ENCODE measurements around the gene UIMC1.

UIMC1 gene

DNA sequence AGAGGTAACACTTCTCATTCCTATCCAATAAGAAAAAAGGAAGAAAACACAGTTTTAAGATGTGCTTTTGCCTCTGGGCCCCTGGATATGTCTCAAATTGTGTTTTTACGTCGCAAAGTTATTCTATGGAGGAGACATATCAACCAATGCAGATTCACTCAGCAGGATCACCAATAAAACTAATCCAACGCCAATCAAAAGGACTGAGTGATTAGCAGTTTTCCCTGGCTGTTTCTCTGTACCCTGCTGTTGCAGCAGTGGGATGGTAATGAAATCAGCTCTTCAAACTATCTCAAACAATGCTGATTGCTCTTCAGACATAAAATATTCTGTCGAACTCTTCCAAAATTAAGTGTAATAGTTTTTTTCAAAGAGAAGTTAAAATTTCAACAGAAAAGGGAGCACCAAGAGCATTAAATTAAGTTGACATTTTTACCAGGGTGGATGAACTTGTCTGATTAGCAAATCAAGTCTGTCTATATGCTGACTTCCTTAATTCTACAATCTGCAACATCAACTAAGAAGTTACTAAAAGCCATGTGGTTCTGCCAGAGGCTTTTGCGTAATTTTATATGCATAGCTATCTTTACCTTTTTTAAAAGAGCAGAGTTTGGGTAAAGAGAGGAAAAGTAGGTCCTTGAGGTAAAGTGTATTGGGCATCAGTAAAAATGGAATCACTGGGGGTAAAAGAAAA, 97.8 kb downstream of the UIMC1 start:
- H3K4me3 ChIP-seq: no peak overlapping the region
- no peak overlapping the region for H3K27ac ChIP-seq

DNA sequence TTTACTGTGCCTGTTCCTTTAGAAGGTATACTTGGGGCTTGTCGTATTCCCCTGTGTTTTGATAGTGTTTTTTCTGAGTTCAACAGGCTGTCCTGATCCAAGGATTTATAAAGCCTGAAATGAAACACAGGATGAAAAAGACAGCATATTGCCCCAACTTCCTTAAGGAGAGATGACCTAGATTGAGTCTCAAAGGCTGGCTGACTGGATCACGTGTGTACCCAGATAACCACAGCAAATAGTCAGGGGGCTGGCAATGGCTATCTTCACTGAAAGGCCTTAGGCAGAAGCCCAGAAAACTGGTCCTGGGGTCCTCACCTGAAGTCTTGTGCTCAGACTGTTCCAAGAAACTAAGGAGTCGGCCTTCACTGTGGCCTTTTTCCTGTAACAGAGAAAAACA, 99.8 kb downstream of the UIMC1 start:
- H3K4me3 ChIP-seq: no peak overlapping the region
- no peak overlapping the region for H3K27ac ChIP-seq

DNA sequence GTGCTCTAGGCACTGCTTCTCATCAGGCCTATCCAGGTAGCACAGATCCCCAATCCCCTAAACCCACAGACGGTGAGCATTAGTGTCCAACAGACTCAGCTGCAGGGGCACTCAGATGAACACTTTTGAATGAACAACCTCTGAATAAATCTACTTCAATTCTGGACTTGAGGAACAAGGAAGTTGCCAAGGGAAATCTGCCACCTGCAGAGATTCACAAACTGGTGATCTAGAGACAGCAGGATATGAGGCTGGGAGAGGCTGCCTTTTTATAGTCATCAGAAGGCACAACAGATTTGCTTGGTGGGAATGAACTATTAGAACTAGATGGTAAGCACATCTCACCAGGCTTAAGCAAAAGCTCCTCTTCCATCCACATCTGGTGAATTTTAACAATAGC, 100.5 kb downstream of the UIMC1 start:
- Histone ChIP-seq H3K4me3 (no peak overlapping the region), H3K27ac (no peak overlapping the region)

DNA sequence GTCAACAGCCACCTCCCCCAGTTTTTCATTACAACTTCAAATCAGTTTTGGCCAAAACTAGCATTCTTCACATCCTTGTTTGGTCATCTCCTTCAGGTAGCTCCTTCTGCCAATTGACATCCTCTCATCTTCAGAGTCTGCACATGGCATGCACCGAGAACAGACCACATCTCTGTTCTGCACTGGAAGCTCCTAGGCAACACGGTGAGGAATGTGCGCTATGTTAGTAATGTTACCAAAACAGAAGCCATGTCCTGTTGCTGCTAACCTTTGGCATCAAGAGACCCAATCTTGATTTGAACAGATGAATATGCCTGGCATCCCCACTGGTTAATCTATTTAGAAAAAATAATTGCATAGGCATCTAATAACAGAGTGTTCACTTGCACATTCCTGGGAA, 102.3 kb downstream of the UIMC1 start:
- no peak overlapping the region for H3K4me3 ChIP-seq
- no peak overlapping the region for H3K27ac ChIP-seq

DNA sequence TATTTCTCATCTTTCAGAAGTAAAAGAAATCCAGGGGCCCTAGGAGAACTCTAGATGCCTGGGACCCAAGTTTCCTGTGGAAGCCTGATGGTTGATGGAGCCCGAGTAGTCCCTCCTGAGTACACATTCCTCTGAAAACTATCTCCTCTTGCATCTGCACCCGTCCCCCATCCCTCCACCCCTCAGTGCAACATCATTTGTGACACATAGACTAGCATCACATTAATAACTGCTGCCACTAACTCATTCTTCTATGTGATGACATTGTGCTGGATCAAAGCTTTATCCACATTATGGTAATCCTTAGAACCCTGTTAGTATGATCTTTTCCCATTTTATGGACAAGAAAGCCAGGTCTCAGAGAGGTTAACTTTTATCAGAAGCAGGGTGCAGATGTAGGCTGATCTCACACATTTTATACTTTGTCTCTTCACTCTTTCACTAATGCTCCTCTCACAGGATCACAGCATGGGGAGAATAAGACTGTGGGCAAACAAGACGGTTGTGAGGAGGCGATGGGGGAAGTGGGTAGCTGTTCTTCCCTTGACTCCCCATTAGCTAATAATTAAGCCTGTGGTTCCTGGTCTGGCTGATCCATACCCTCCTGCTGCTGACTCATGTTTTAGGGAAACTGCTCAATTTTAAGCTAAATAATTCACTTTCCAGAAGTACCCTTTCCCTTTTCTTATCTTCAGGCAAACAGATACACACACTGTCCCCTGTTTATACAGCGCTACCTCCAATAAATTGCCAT, 103.5 kb downstream of the UIMC1 start:
- H3K4me3 ChIP-seq: no peak overlapping the region
- peak overlapping the region in 1 of 21 experiments; percentile 10 for H3K27ac ChIP-seq

DNA sequence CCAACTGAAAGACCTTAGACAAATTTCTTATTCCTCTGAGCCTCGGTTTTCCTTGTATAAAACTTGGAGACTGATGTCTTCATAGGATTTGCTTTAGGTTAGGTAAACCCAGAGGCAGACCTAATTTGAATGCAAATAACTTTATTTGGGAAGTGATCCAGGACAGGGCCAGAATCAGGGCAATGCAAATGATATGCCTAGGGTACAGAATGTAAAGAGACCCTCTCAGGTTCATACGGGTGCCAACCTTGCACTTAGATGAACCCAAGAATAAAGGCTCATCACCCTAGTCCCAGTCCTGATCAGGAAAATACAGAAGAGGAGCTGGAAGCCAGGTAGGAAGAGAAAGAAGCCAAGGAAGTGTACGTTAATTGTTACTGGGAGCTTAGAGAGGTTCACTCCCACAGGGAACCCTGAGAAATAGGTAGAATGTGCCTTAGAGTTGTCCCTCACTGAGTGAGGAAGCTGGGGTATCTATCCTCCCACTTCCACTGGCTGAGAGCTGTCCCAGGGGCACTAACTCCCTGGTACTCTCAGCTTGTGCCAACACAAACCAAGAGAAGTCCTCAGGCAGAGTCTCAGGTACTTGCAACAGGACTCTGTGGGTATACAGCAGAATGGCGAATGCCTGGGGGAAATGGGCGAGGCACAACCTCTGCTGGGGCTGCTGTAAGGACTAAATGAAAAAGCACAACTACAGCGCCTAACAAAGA, 104.3 kb downstream of the UIMC1 start:
- no peak overlapping the region for H3K4me3 ChIP-seq
- H3K27ac ChIP-seq: peak overlapping the region in 3 of 21 experiments; percentile 10 to 29 (median 19)

DNA sequence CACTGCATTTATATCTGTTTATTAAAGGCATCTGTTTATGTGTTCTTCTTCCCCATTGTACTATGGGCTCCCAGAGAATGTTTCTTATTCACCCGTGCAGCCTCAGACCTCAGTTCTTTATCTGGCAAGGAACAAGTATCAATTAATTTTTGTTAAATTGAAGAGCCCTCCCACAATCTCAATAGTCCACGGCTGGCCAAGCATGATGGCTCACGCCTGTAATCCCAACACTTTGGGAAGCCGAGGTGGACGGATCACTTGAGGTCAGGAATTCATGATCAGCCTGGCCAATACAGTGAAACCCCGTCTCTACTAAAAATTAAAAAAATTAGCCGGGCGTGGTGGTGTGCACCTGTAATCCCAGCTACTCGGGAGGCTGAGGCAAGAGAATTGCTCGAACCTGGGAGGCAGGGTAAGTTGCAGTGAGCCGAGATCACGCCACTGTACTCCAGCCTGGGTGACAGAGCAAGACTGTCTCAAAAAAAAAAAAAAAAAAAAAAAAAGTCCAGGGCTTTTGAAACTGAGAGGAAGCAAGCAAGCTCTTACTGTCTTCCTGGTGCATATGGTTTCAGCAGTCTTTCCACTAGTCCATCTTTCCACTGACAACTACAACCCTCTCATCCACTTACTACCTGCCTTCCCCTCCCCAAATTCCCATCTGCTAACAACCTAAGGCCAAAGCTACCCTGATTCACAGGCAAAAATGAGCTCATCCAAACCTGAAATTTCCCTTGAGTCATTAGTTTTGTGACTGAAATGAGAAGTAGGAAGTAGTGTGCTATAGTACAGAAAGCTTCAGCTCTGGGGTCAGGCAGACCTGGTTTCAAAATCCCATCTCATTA, 105.1 kb downstream of the UIMC1 start:
- Histone ChIP-seq H3K27ac (peak overlapping the region in 2 of 21 experiments; percentile 19 to 29), H3K4me3 (no peak overlapping the region)

DNA sequence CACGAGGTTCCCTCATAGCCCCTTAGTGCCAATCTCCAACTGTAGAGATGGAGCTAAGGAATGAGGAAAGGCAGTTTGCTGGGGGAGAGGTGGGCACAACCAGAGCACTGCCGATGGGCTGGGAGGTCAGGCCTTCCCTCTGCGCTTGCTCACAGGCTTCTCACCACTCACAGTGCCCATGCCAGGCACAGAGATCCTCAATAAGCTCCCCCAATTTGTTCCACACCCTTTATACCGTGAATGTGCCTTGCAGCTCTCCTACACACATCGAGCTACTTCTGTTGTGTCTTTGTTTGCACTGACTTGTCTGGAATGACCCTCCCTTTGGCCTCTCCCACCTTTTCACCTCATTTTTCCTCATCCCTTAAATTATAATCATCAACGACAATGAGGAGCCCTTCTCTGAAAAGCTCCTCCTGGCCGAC, 105.8 kb downstream of the UIMC1 start:
- Histone ChIP-seq H3K4me3 (no peak overlapping the region), H3K27ac (peak overlapping the region in 2 of 21 experiments; percentile 20 to 42)

DNA sequence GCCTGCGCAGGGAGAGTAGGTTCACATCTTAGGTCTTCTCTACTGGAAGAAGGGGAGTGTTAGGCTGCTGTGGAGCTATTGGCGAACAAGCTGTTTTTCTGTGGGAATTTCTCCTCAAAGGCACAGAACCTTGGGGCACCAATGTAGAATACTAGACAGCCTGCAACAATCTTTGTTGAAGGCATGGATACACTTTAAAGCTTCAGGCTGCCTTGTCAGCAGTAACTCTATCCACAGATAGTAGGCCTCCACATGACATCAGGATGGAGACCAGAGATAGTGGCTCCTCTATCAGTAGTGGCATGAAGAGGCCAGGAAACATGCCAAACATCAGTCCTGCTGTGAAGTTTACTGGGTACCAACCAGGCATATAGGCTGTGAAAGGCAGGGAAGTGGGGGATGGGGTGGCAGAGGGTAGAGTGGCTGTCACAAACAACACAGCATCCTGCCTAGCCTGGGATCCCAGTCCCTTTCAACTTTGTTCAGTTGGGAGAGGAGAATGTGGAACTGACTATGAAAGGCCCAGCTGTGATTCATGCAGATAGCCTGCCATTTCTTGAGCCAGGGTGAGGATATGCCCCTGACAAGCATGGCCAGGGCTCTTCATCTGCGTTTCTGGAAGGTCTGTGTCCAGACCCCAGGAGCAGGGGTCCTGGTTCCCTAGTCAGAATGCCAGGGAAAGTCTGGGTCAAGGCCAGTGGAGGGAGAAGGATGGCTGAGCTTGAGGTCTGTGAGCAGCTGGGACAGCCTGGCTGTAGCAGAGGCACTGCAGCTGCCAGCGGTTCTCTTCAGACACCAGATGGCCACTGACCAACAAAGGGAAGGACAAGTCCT, 106.4 kb downstream of the UIMC1 start:
- no peak overlapping the region for H3K4me3 ChIP-seq
- H3K27ac ChIP-seq: peak overlapping the region in 2 of 21 experiments; percentile 20 to 42

DNA sequence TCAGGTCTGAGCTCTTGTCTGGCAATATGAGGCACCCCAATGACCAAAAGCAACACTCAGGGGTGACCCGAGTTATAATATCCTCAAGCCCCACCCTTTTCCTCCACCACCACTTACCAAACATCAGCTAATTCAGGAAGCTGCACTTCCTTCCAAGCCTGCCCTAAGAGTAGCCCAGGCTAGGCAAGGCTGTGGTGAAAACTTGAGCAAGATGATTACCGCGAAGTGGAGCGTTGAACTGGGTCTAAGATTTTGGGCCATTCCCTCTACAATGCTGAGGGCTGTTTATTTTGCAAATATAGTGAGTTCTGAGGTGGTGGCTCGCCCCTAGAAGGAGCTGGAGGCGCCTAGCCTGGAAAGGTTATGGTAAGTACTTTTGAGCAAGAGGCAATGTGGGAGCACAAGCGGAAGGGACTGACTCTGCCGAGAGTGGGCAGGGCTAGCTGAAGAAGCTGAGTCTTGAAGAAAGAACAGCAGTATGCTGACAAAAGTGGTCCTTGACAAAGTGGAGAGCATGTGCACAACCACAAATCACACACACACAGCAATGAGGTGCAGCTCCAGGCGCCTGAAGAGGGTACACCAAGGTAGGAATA, 107.2 kb downstream of the UIMC1 start, which contains the start of gene HK3:
Gene HK3, minus strand, starts transcription at position 51 of the 596 bp plus-strand sequence. CDS start 3,187 bp downstream, outside the sequence.
- Histone ChIP-seq H3K27ac (peak within 1 kb of the TSS in 4 of 21 experiments; percentile 16 to 42 (median 24)), H3K4me3 (peak within 1 kb of the TSS in 1 of 7 experiments; percentile 11)

DNA sequence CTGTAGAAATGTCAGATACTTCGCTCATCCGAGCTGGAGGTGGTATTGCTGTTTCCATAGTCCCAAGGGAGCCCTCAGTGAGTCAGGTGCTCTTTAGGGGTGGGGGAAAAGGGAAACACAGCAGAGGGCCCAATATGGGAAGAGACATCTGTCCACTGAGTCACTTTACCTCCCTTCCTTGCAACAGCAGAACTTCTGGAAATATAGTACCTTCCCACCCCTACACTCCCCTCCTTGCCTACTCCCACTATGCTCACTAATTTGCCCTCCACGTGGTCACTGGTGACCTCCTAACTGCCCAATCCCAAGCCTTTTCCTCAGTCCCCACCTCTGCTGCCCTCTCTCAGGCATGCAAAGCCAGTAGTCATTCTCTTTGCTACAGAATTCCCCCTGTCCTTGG, 109.3 kb downstream of the UIMC1 start:
- no peak overlapping the region for H3K4me3 ChIP-seq
- no peak overlapping the region for H3K27ac ChIP-seq

DNA sequence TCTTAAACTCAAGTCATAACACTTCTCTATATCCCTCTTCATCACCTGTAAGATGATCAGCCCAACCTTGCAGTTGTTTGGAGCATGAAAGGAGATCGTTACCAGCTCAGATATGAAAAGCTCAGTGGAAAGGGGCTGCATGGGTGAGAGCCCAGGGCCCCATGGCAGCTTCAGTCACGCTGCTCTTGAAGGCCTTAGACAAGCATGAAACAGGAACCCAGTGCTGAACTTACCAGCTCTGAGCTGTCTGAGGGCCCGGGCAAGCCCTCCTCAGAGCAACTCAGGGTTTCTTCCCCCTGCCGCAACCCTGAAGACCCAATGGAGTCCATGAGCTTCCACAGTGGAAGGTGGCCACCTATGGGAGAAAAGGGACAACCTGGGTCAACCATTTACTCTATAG, 110.7 kb downstream of the UIMC1 start:
- Histone ChIP-seq H3K4me3 (no peak overlapping the region), H3K27ac (no peak overlapping the region)

DNA sequence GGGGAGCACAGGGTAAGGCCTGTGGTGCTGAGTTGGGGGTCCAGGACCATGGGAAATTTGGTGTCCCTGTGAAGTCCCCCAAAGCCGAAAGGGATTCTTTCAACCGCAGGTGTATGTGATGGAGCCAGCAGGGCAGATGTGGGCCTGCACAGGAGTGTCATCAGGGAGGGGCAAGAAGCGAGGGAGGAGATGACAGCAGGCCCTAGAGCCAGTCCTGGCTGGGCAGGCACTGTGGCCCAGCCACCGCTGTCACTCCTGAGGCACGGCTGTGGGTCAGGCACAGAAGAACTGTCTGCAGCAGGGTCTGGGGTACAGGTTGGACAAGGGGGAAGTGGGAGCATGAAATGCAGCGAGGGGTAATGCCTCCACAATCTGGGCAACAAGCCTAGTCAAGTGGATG, 112.3 kb downstream of the UIMC1 start:
- Histone ChIP-seq H3K4me3 (no peak overlapping the region), H3K27ac (no peak overlapping the region)

DNA sequence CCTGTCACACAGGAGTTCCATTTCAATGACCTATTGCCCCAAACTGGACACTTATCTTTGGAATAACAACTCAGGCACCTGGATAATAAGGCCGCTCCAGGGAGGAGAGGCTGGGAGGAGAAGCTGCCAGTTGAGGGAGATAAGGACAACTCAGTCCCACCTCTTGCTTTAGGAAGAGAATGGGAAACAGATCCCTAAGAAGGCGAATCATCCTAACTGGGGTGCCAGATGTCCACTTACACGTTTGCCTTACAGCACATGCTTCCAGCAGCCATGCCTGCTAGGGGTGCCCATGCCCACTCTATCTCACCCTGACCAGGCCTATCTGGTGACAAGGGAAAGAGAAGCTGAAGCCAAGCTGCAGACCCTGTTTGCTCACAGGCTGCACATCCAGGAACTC, 113.9 kb downstream of the UIMC1 start:
- H3K27ac ChIP-seq: no peak overlapping the region

DNA sequence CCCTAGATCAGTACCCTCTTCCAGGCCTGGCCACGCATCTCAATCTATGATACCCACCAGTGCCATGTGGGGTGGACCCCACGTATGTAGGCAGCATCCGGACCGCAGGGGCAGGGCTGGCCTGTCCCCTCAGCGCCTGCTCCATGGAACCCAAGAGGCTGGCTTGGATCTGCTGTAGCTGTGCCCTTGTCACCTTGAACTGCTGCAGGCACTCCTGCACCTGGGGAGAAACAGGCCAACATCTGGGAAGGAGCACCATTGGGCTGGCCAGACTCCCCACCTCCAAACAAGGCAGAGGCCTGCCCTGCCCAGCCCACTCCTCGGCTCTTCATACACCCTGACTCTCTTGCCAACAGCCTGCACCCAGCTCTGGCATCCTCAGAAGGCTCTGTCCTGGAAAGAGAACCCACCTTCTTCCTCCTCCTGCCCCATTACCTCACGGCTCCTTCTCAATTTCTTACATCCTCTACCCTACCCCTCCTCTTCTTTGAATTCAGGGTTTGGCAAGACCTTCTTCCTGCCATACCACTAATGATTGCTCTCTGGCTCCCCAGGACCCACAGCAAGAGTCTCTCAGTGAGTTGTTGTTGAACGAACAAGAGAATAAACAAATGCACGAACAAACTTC, 115.1 kb downstream of the UIMC1 start:
- no peak overlapping the region for H3K27ac ChIP-seq
- H3K4me3 ChIP-seq: no peak overlapping the region

More for the DNA sequence above, 113.9 kb downstream of the UIMC1 start:
- no peak overlapping the region for H3K4me3 ChIP-seq

DNA sequence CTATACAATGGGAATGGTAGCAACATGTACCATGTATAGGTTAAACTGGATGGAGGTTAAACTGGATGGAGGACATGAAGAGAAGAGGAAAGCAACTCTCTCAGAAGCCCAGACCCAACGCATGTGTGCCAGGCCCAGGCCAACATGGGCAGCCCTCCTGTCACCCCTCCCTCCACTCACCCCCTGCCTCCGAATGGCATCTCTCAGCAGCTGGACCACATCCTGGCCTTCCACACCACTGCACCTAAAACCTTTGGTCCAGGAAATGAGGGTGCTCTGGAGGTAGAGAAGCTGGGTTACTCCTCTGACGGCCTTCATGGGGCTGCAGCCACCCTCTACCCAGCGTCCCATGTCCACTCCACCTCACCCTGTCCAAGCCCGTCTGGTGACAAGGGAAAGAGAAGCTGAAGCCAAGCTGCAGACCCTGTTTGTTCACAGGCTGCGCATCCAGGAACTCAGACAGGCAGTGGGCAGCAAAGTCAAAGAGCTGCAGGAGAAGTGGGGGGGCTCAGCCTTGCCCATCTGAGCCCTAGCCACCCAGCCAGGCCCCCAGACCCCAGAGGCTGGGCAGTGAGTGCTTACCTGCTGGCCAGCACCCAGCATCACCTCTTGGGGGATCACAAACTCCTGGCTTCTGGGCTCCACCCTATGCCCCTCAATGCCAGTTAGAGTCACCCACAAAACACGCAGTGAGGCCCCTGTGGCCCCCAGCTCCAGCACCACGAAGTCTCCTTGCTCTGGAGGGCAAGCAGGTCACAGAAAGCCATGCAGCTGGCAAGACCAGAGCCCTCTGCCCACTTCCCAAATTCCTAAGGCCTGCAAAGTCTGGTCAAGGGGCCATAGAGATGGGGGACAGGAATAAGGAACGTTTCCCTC, 115.9 kb downstream of the UIMC1 start:
- no peak overlapping the region for H3K27ac ChIP-seq
- H3K4me3 ChIP-seq: no peak overlapping the region
